HL-60 (cell line): ENCODE data around the gene GABBR2.

Source experiments
- DNase-seq, 2 experiments: peaks; one replicate each; pipeline ENCODE4 v3.0.0-alpha.2; 2010 to 2020; ENCODE audit warnings: low read depth in 1 of 2, low spot score in 1 of 2
- H3K27ac ChIP-seq: fragments of 250-450 bp; sonication (Bioruptor Pico); replicated peaks from 2 replicates; pipeline ENCODE4 v1.5.1; 2020; ENCODE audit warnings: mild to moderate bottlenecking, moderate library complexity
- H3K27me3 ChIP-seq: fragments of 250-450 bp; sonication (Bioruptor Pico); 2 replicates; pipeline ENCODE4 v1.5.1; 2021; ENCODE audit warnings: mild to moderate bottlenecking, moderate library complexity; ENCODE audit not compliant: insufficient read depth, poor library complexity, severe bottlenecking
- H3K4me3 ChIP-seq: replicated peaks from 2 replicates; pipeline ENCODE4 v1.5.1; 2011; ENCODE audit warnings: mild to moderate bottlenecking, control low read depth, low read length; ENCODE audit not compliant: insufficient read depth
- GABPA ChIP-seq: IDR thresholded peaks from 2 replicates; pipeline ENCODE4 v1.6.1; 2012; ENCODE audit warnings: low read depth
- POLR2AphosphoS5 ChIP-seq: IDR thresholded peaks from 2 replicates; pipeline ENCODE4 v1.6.1; 2012; ENCODE audit warnings: low read depth
- SPI1 ChIP-seq: IDR thresholded peaks from 2 replicates; pipeline ENCODE4 v1.6.1; 2012; ENCODE audit warnings: low read depth, mild to moderate bottlenecking, borderline replicate concordance
- TF ChIP-seq, protein P1 (sequence below): IDR thresholded peaks from one replicate; pipeline ENCODE4 v1.5.1; 2011; ENCODE audit warnings: low read length, control low read depth, inconsistent platforms; ENCODE audit not compliant: insufficient read depth
- TF ChIP-seq, protein P2 (sequence below): IDR thresholded peaks from 2 replicates; pipeline ENCODE4 v1.6.1; 2012; ENCODE audit warnings: low read depth; ENCODE audit not compliant: insufficient replicate concordance

The GABBR2 gene

DNA sequence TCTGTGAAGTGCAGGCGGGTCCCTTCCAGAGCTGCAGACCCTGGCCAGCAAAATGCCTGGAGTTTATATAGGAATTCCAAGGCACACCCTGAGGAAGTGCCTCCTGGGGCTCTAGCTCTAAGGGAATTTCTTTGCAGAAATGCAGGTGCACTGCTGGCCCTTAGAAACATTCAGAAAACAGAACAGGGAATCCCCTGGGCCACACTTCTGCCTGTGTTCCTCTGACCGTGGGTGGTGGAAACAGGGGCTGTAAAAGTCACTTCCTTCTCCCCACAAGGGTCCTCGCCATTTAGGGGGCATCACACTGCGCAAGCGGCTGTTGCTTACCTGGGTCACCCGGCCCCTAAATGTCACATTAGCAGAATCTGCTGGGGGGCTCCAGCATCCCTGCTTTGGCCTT is 312.5 kb downstream of the GABBR2 start:
- DNase-seq = no peak
- Histone ChIP-seq H3K4me3 (no peak overlapping the region), H3K27me3 (no peaks in the 10 kb centered on the region), H3K27ac (no peak overlapping the region)
- TF ChIP-seq POLR2AphosphoS5 (no peak), GABPA (no peak), SPI1 (no peak)
- TF ChIP-seq, protein P1, sequence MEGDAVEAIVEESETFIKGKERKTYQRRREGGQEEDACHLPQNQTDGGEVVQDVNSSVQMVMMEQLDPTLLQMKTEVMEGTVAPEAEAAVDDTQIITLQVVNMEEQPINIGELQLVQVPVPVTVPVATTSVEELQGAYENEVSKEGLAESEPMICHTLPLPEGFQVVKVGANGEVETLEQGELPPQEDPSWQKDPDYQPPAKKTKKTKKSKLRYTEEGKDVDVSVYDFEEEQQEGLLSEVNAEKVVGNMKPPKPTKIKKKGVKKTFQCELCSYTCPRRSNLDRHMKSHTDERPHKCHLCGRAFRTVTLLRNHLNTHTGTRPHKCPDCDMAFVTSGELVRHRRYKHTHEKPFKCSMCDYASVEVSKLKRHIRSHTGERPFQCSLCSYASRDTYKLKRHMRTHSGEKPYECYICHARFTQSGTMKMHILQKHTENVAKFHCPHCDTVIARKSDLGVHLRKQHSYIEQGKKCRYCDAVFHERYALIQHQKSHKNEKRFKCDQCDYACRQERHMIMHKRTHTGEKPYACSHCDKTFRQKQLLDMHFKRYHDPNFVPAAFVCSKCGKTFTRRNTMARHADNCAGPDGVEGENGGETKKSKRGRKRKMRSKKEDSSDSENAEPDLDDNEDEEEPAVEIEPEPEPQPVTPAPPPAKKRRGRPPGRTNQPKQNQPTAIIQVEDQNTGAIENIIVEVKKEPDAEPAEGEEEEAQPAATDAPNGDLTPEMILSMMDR = no peak
- TF ChIP-seq, protein P2, sequence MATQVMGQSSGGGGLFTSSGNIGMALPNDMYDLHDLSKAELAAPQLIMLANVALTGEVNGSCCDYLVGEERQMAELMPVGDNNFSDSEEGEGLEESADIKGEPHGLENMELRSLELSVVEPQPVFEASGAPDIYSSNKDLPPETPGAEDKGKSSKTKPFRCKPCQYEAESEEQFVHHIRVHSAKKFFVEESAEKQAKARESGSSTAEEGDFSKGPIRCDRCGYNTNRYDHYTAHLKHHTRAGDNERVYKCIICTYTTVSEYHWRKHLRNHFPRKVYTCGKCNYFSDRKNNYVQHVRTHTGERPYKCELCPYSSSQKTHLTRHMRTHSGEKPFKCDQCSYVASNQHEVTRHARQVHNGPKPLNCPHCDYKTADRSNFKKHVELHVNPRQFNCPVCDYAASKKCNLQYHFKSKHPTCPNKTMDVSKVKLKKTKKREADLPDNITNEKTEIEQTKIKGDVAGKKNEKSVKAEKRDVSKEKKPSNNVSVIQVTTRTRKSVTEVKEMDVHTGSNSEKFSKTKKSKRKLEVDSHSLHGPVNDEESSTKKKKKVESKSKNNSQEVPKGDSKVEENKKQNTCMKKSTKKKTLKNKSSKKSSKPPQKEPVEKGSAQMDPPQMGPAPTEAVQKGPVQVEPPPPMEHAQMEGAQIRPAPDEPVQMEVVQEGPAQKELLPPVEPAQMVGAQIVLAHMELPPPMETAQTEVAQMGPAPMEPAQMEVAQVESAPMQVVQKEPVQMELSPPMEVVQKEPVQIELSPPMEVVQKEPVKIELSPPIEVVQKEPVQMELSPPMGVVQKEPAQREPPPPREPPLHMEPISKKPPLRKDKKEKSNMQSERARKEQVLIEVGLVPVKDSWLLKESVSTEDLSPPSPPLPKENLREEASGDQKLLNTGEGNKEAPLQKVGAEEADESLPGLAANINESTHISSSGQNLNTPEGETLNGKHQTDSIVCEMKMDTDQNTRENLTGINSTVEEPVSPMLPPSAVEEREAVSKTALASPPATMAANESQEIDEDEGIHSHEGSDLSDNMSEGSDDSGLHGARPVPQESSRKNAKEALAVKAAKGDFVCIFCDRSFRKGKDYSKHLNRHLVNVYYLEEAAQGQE = no peak

DNA sequence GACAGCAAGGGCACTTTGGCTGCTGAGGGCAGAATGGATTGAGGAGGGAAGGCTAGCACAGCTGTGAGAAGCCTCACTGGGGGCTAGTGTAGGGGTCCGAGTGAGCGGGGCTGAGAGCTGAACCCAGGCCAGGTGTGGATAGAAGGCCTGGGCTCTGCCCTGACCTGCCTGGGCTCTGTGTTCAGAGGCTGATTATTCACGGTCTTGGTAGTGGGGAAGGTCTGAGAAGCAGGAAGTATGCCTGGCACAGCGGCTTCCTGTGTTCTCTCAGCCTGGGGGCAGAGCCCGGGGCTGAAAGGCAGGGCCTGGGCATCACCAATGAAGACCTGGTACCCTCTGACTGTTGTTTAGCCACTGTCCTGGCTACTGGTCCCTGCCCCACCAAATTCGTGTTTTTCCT is 316.9 kb downstream of the GABBR2 start:
- DNase-seq = no peak
- no peak overlapping the region for H3K4me3 ChIP-seq
- H3K27ac ChIP-seq = no peak overlapping the region
- no peak for TF ChIP-seq SPI1
- TF ChIP-seq, protein P1 = no peak
- TF ChIP-seq POLR2AphosphoS5 = no peak
- TF ChIP-seq, protein P2 = no peak
- TF ChIP-seq GABPA = no peak
- no peaks in the 10 kb centered on the region for H3K27me3 ChIP-seq

DNA sequence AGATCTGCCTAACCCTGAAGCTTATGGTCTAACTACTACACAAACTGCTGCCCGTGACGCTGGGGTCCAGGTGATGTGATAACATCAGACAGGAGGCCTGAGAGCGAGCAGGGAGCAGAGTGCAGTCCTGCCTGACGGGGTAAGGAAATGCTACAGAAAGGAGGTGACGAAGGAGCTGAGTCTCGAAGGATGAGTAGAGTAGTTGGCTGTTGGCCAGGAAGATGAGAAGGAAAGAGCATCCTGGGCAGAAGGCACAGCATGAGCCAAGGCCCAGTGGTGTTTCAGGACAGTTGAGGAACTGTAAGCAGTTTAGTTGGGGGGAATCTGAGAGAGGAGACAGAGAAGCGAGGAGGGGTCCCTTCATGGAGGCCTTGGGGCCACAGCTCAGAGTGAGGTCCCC is 317.3 kb downstream of the GABBR2 start:
- Histone ChIP-seq H3K27me3 (no peaks in the 10 kb centered on the region), H3K4me3 (no peak overlapping the region), H3K27ac (no peak overlapping the region)
- DNase-seq = no peak
- TF ChIP-seq GABPA (no peak), SPI1 (no peak), POLR2AphosphoS5 (no peak)
- TF ChIP-seq, protein P1 = no peak
- TF ChIP-seq, protein P2 = no peak
